NCI-H446 treated with DMSO at 0.1 percent for 48 hours (cell line): ENCODE results near the gene SORL1-AS1.
A peak's percentile ranks its signal among the peaks of the same experiment; 100 is the strongest.

Experiments
- DNase-seq: peaks from one replicate; lab custom pipeline; 2025; lab: John Stamatoyannopoulos, UW

The SORL1-AS1 gene

GRCh38 chr11:121451178-121451985, 1.4 kb downstream of the SORL1-AS1 start:
- DNase-seq: no peak

- no peak for DNase-seq
Observed at GRCh38 chr11:121450401-121450800, 2.4 kb downstream of the SORL1-AS1 start.

- no peak for DNase-seq
Observed at GRCh38 chr11:121449626-121450025, 3.1 kb downstream of the SORL1-AS1 start.

- no peak for DNase-seq
Observed at GRCh38 chr11:121449123-121449522, 3.6 kb downstream of the SORL1-AS1 start.

- DNase-seq: no peak
Observed at GRCh38 chr11:121448431-121448941, 4.3 kb downstream of the SORL1-AS1 start.

GRCh38 chr11:121448011-121448410, 4.8 kb downstream of the SORL1-AS1 start:
- DNase-seq: no peak

- peak; percentile 28 for DNase-seq
Observed at GRCh38 chr11:121446752-121447156, 6.0 kb downstream of the SORL1-AS1 start.

- no peak for DNase-seq
Observed at GRCh38 chr11:121445071-121445768, 7.5 kb downstream of the SORL1-AS1 start.

GRCh38 chr11:121444526-121444925, 8.2 kb downstream of the SORL1-AS1 start:
- DNase-seq: no peak

- no peak for DNase-seq
Observed at GRCh38 chr11:121443688-121444275, 9.0 kb downstream of the SORL1-AS1 start.

- no peak for DNase-seq
Observed at GRCh38 chr11:121441521-121441920, 11.2 kb downstream of the SORL1-AS1 start.

GRCh38 chr11:121439759-121440158, 13.0 kb downstream of the SORL1-AS1 start:
- DNase-seq: no peak

- DNase-seq: peak; percentile 32
Observed at GRCh38 chr11:121439337-121439736, 13.4 kb downstream of the SORL1-AS1 start.

GRCh38 chr11:121437686-121438078, 15.1 kb downstream of the SORL1-AS1 start:
- no peak for DNase-seq

- peak; percentile 39 for DNase-seq
Observed at GRCh38 chr11:121437018-121437685, 15.6 kb downstream of the SORL1-AS1 start.

GRCh38 chr11:121435551-121436511, 16.9 kb downstream of the SORL1-AS1 start:
- DNase-seq: no peak

GRCh38 chr11:121435132-121435531, 17.6 kb downstream of the SORL1-AS1 start:
- no peak for DNase-seq

GRCh38 chr11:121431820-121432526, 20.8 kb downstream of the SORL1-AS1 start:
- DNase-seq: no peak

GRCh38 chr11:121429556-121429955, 23.2 kb downstream of the SORL1-AS1 start:
- DNase-seq: no peak

GRCh38 chr11:121427400-121427744, 25.4 kb downstream of the SORL1-AS1 start:
- DNase-seq: no peak
